22Rv1 (cell line): Measurements from ENCODE around the gene PRX.

Experiments used
- H3K27ac ChIP-seq: fragments of 450-650 bp; 2 replicates; pipeline ENCODE4 v1.5.1; 2017
- ZFX ChIP-seq: fragments of 450-650 bp; IDR thresholded peaks from 2 replicates; pipeline ENCODE4 v1.6.1; 2017; ENCODE audit warnings: antibody characterized with exemption, borderline replicate concordance
- TF ChIP-seq, protein P1 (sequence below): fragments of 450-650 bp; IDR thresholded peaks from 2 replicates; pipeline ENCODE4 v1.5.1; 2017; ENCODE audit warnings: mild to moderate bottlenecking

The PRX gene

DNA sequence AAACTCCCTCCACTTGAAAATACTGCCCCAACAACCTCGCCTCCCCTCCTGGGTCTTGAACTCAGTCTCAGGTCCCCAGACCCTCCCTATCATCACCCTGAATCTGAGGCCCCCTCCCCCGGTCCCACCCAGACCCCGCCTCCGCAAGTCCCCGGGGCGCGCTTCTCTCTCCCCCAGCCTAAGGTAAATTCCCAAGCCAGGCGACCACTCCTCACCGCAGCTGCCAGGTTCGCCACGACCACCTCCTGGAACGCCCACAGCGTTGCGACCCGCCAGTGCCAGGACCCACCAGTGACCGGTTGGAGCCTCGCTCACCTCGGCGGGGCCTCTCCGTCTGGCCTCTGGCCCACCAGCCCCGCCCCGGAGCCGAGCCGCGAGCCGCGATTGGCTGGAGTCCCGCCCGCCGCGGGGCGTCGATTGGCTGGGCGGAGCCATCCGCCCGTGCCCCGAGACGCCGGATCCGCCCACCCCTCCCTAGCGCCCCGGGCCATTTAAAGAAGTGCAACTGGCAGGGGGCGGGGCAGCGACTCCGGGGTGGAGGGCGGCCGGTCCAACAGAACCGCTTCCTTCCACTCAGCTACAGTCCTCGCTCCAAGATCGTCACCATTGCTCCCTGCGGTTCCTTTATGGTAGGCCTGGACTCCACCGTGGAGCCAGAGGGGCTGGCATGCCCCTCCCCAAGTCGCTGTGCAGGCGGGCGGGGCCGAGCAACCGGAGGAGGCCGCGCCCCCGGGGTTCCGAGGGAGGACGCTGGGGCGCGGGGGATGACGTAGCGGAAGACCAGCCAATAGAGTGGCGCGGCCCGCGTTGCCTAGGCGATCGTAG is 31.0 kb upstream of the PRX start, which contains the start of gene SERTAD3:
SERTAD3 (minus strand) TSS at position 336 of the 825 bp plus-strand sequence. CDS start 2,255 bp downstream, outside the sequence.
- no peak for TF ChIP-seq ZFX
- TF ChIP-seq, protein P1, sequence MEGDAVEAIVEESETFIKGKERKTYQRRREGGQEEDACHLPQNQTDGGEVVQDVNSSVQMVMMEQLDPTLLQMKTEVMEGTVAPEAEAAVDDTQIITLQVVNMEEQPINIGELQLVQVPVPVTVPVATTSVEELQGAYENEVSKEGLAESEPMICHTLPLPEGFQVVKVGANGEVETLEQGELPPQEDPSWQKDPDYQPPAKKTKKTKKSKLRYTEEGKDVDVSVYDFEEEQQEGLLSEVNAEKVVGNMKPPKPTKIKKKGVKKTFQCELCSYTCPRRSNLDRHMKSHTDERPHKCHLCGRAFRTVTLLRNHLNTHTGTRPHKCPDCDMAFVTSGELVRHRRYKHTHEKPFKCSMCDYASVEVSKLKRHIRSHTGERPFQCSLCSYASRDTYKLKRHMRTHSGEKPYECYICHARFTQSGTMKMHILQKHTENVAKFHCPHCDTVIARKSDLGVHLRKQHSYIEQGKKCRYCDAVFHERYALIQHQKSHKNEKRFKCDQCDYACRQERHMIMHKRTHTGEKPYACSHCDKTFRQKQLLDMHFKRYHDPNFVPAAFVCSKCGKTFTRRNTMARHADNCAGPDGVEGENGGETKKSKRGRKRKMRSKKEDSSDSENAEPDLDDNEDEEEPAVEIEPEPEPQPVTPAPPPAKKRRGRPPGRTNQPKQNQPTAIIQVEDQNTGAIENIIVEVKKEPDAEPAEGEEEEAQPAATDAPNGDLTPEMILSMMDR: no peak
- peak within 1 kb of the TSS; percentile 96 for H3K27ac ChIP-seq

DNA sequence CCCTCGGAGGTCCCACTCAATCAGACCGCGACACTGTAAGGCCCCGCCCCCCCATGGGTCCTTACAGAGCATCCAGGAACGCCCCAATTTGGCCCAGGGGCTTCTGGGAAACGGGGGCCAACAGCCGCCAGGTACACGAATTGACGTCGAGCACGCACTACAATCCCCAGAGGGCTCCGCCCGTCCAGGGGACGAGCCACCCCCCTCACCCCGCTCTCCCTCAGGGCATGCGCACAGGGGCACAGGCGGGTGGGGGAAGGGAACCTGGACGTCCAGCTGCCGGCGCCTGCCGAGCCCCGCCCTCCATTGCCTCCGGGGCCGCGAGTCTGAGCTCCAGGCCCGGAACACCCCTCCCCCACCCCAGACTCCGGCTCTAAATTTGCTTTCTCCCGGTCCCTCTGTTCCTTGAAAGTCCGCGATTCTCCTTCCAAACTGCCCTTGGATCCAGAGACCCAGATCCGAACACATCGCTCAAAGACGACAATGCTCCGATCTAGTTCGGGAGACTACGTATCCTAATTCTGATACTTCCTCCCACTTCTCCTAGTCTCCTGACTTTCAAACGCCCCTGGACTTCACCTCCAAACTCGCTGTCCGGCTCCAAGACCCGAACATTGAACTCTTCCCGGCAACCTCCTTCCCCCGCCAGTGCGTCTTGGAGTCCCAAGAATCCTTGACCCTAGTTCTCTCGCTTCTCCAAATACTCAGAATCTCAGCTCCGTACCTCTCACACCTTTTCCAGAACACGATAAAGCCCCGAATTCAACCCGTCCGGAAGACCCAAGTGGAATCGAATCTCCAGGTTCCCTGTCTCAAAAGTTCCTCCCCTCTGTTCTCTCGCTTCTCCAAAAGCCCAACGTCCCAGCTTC is 30.2 kb upstream of the PRX start:
- peak overlapping the region; percentile 96 for H3K27ac ChIP-seq
- TF ChIP-seq, protein P1: no peak
- no peak for TF ChIP-seq ZFX

DNA sequence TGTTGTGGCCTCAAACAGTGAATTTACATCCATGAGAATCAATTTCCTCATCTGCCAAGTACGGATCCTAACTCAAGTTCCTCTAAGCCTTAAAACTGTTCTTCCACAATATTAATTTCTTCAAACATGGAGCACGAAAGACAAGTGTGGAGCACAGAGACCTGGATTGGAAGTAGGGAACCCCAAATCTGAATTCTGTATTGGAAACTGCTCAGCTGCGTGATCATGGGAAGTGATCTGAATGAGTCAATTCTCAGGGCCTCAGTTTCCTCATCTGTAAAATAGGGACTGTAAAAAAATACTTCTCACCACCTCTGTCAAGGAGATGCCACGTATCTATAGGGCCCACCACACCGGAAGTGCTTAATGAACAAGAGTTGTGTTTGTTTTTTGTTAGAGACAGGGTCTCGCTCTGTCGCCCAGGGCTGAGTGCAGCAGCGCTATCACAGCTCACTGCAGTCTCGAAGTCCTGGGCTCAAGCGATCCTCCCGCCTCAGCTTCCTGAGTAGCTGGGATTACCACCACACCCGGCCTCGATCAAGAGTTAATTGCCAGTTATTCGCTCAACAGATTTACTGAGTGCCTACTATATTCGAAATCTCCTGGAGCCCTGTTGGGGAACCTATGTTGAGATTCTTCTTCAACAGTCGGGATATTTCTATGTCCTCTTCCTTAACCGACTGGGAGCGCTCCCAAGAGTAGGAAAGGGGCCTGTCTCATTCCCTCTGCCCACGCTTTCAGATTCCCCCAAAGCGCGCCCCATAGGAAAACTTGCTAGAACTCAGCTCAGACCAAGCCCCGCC is 29.4 kb upstream of the PRX start:
- TF ChIP-seq, protein P1: no peak
- no peak for TF ChIP-seq ZFX
- H3K27ac ChIP-seq: peak overlapping the region; percentile 96

DNA sequence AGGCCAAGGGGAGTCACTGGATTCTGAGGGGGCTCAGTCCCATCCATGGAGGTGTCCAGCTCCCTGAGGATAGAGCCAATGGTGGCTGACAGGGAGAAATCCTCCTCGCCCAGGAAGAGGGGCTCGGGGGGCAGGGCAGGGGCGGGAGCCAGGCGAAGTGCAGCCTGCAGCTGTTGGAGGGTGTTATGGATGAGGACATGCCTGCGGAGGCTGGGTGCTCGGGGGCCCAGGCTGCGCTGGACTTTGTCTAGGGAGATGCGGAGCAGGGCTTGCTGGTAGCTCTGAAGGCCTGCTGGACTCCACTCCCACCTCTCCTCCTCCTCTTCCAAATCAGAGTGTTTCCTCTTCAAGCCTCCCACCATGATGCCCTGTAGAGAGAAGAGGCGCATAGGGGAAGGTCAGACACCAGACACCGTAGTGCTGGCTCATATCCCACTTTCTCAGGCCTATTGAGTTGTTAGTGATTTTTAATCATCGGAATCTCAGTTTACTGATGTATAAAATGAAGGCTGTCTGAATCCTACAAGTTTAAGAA is 28.6 kb upstream of the PRX start:
- peak overlapping the region; percentile 96 for H3K27ac ChIP-seq
- no peak for TF ChIP-seq ZFX
- TF ChIP-seq, protein P1: no peak

DNA sequence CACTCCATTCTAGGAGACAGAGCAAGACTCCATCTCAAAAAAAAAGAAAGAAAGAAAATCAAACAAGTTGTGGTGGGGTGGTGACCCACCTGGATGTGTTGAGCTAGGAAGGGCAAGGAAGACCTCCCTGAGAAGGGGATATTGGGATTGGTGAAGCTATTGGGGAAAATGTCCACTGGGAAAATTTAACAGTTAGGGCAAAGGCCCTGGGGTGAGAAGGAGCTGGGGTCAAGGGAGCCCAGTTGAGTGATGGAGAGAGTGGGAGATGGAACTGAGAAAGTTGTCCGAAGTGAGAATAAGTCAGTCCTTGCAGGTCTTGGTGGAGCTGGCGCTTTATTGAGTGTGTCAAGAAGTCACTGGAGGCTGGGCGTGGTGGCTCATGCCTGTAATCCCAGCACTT is 25.1 kb upstream of the PRX start:
- no peak for TF ChIP-seq ZFX
- TF ChIP-seq, protein P1: no peak
- no peak overlapping the region for H3K27ac ChIP-seq

DNA sequence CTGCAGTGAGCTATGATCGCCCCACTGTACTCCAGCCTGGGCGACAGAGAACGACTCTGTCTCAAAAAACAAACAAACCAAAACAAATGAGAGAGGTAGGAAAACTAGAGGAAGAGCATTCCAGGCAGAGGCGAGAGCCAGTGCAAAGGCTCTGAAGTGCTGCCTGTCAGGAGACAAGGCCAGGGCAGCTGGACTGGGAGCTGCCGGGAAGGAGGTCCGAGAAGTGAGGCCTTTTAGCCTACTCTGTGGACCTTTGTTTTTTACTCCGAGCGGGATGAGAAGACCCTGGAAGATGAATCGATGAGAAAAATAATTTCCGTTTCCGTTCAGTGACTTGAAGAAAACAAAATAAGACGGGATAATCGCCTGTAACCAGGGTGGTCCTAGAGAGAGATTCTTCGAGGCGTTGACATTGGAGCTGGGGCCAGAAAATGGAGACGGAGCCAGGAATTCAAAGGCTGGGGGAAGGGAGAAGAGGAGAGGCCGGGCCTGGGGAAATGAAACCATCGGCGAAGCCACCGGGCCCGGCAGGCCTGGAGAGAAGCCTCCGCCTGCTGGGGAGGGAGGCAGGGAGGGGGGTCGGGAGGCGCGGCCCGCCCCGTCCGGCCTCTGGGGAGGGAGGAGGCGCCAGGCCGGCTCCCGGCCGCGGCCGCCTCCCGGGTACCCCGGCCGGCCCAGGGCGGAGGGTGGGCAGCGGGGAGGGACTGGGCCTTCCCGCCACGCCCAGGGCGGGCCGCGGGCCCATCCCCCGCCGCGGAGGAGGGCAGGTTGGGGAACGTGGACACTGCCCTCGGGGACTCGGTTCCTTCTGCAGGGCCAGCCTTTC is 20.4 kb upstream of the PRX start:
- H3K27ac ChIP-seq: peak overlapping the region; percentile 100
- TF ChIP-seq, protein P1: no peak
- TF ChIP-seq ZFX: no peak

DNA sequence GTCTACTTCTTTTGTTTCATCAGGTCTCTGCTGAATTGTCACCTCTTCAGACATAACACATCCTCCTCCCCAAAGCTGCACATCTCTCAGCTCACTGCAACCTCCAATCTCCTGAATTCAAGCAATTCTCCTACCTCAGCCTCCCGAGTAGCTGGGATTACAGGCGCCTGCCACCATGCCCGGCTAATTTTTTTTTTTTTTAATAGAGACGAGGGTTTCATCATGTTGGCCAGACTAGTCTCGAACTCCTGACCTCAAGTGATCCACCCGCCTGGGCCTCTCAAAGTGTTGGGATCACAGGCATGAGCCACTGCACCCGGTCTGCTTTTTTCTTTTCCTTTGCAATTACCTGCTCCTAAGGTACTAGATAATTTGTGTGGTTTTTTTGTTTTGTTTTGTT is 19.6 kb upstream of the PRX start:
- peak overlapping the region; percentile 100 for H3K27ac ChIP-seq
